ENCODE results near the gene LSM11.
A peak's percentile ranks its signal among the peaks of the same experiment; 100 is the strongest.

Gene LSM11

DNA sequence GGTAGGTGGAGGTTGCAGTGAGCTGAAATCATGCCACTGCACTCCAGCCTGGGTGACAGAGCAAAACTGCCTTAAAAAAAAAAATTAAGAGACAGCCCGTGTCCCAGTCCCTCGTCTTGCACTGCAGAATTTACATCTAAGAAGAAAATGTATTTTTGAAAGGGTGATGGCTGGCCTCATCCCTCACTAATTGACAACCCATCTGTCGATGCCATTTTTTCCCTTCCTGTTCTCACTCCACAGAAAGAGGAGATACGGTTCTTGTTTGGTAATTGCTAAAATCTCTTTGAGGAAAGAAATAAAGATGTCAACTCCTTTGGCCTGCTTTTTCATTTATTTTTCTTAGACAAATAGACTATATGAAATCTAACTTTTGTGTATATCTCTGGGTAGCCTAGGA, 2.4 kb upstream of the LSM11 start:
- Histone ChIP-seq H3K4me3 (ENCODE audit: low read depth, low read length) (no peak overlapping the region), H3K9me3 (no peaks in the 10 kb centered on the region), H3K4me1 (peaks cover 8% of the 10 kb centered on the region), H3K27me3 (no peaks in the 10 kb centered on the region), H3K36me3 (peaks cover 14% of the 10 kb centered on the region)
- no peak for DNase-seq
- TF ChIP-seq, protein P1, sequence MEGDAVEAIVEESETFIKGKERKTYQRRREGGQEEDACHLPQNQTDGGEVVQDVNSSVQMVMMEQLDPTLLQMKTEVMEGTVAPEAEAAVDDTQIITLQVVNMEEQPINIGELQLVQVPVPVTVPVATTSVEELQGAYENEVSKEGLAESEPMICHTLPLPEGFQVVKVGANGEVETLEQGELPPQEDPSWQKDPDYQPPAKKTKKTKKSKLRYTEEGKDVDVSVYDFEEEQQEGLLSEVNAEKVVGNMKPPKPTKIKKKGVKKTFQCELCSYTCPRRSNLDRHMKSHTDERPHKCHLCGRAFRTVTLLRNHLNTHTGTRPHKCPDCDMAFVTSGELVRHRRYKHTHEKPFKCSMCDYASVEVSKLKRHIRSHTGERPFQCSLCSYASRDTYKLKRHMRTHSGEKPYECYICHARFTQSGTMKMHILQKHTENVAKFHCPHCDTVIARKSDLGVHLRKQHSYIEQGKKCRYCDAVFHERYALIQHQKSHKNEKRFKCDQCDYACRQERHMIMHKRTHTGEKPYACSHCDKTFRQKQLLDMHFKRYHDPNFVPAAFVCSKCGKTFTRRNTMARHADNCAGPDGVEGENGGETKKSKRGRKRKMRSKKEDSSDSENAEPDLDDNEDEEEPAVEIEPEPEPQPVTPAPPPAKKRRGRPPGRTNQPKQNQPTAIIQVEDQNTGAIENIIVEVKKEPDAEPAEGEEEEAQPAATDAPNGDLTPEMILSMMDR (IDR thresholded peaks at IDR 0.05; ENCODE audit: low read depth, low read length): no peak

DNA sequence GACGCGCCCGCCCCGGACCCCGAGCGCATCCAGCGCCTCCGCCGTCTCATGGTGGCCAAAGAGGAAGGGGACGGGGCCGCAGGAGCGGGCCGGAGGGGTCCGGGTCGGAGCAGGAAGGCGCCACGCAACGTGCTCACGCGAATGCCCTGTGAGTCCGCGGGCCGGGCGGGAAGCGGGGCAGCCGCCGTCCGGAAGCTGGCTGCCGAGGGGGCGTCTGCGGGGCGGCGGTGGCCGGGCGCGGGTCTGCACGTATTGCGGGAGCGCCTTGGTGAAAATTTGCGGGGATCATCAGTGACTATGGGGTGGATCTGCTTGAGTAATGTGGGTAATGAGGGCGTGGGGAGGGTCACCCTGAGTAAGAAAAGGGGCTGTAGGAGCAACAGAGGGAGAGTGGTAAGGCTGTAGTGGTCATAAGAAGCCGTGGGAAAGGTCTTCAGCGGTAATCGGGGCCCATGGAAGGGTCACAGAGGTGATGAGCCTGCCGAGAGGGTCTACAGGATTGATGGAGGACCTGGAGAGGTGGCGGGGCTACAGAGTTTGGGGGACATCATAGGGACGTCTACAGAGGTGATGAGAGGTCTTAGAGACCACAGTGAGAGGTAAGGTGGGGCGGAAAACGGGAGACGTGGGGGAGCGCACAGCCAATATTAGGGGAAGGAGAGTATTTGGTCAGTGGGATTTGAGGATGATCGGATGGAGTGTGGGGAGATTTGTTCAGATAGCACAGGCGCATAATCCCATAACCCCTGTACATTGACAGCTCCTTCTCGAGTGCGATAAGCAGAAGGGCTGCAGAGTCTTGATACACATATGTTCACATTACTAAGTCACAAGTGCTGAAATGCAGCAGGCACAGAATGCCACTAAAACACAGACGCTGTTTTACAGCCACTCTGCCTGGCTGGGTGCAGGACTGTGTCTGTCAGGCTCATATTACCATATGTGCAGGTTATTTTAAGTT, 819 bp downstream of the LSM11 start:
- Histone ChIP-seq H3K4me1 (peaks cover 8% of the 10 kb centered on the region), H3K9me3 (no peaks in the 10 kb centered on the region), H3K27me3 (no peaks in the 10 kb centered on the region), H3K4me3 (ENCODE audit: low read depth, low read length) (peak overlapping the region; percentile 75), H3K36me3 (peaks cover 2% of the 10 kb centered on the region; the same call in 1 of the 2 replicates)
- TF ChIP-seq, protein P1 (IDR thresholded peaks at IDR 0.05; ENCODE audit: low read depth, low read length): no peak
- DNase-seq: peak; percentile 33

- Histone ChIP-seq H3K4me3 (ENCODE audit: low read depth, low read length) (peak overlapping the region; percentile 75), H3K4me1 (peaks cover 8% of the 10 kb centered on the region), H3K9me3 (no peaks in the 10 kb centered on the region), H3K27me3 (no peaks in the 10 kb centered on the region), H3K36me3 (no peaks in the 10 kb centered on the region)
- TF ChIP-seq, protein P1 (IDR thresholded peaks at IDR 0.05; ENCODE audit: low read depth, low read length): no peak
- DNase-seq: no peak
These were observed 1.5 kb downstream of the LSM11 start for GRCh38 chr5:157745041-157745456.

- Histone ChIP-seq H3K4me3 (ENCODE audit: low read depth, low read length) (no peak overlapping the region), H3K9me3 (no peaks in the 10 kb centered on the region), H3K27me3 (no peaks in the 10 kb centered on the region), H3K36me3 (no peaks in the 10 kb centered on the region), H3K4me1 (peaks cover 8% of the 10 kb centered on the region)
- DNase-seq: no peak
- TF ChIP-seq, protein P1 (IDR thresholded peaks at IDR 0.05; ENCODE audit: low read depth, low read length): no peak
These were observed 3.7 kb downstream of the LSM11 start for GRCh38 chr5:157747173-157747740.

DNA sequence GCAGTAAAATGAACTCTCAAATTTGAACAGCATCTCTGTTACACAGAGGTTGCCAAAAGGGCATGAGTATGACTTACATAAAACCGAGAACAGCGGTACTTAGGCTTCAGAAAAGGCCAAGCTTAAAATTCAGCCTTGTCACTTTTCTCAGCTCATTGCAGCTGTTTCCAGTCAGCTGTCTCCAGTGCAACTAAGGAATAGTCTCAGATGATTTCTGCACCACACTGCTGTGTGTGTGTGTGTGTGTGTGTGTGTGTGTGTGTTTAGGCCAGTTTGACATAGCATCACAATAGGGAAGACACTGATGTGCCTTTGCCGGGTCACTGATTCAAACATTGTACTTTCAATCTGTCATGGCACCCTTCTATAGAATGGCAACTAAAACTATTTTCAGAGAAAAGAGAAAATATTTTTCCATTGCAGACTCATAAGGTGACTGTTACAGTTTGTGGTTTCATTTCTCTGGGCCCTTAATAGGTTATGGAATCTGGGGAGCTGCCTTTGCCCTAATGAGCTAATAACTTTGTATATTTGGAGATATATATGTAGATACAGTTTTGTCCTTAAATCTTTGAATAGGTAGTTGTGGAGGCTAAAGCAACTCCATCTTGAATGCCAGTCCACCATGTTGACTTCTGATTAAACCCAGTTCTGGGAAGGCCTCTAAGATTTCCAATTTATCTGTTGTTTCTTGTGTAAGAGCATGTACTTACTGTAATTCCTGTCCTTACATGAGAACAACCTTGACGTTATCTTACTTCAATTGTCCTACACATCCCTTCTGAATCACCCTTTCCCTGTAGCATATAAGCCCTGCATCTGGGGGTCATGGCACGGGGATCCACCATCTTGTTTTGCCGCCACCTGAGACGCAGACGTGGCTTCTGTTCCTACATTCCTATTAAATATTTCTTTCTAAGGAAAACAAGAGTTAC, 4.5 kb downstream of the LSM11 start:
- Histone ChIP-seq H3K9me3 (no peaks in the 10 kb centered on the region), H3K27me3 (no peaks in the 10 kb centered on the region), H3K4me1 (peaks cover 8% of the 10 kb centered on the region), H3K36me3 (no peaks in the 10 kb centered on the region), H3K4me3 (ENCODE audit: low read depth, low read length) (no peak overlapping the region)
- TF ChIP-seq, protein P1 (IDR thresholded peaks at IDR 0.05; ENCODE audit: low read depth, low read length): no peak
- DNase-seq: no peak
